ENCODE results near the gene SPTLC3.

SPTLC3 gene

DNA sequence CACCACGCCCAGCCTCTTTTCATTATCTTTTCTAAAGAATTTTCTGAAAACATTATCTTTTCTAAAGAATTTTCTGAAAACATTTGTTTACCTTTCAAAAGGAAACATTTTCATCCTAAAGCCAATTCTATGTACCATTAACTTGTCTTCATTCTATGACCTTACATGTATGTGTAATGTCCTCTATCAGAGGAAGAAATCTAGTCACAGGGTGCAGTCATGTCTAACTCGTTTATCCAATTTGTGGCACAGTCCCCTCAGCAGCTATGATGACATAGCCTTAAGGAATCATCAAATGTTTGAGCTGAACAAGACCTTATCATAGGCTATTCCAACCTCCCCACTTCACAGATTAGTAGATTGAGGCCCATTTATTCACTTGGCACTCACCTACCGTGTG, 21.5 kb upstream of the SPTLC3 start:
- no peak for DNase-seq

DNA sequence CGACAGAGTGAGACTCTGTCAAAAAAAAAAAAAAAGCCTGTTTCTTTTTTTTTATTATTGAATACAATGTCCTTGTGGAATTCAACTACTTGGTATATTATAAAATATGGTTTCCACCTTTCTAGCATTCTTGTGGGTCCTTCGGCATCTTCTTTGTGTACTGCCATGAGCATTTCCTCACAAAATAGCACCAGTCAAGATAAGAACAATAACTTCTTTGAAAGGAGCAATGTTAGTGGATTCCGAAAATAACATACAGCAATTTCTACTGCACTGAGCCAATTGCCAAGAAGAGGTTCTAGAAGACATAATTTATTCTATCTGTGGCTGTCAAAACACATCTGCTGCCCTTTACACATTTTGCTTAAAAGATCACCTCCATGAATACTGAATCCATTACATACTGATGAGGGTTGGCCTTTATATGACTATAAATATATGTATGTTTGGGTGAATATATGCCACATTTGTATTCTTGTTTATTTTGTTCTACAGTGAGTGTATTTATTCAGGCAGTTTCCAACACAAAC, 19.1 kb upstream of the SPTLC3 start:
- no peak for DNase-seq

DNA sequence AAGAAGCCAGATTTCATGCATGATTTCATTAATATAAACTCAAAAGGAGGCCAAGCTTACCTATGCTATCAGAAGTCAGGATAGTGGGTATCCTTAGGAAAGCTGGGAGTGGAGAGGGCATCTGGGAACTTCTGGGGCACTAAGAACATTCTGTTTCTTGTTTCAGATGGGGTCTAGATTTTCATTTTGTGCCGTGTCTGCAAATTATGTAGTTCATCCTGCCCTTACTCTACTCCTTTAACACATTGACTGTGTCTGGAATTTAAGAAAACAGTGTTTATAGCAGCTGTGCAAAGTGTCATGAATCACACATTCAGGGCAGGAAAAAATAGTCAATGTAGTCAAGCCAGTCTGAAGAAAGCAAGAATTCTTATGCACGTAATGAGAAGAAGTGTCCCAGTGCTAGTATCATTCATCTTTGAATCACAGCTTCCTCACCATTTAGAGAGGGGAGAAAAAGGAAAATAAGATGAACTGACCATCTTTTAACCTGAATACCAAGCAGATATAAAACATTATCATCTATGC, 11.6 kb upstream of the SPTLC3 start:
- no peak for DNase-seq

DNA sequence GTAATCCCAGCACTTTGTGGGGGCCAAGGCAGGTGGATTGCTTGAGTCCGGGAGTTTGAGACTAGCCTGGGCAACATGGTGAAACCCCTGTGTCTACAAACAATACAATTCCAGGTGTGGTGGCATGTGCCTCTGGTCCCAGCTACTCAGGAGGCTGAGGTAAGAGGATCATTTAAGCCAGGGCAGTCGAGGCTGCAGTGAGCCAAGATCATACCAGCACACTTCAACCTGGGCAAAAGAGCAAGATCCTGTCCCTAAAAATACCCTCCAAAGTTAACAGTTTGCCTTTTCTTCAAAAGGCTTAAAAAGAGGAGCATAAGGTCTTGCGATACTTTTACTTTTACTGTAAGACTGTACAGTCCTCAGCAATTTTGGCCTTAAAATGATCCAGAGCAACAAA, 10.7 kb upstream of the SPTLC3 start:
- no peak for DNase-seq

DNA sequence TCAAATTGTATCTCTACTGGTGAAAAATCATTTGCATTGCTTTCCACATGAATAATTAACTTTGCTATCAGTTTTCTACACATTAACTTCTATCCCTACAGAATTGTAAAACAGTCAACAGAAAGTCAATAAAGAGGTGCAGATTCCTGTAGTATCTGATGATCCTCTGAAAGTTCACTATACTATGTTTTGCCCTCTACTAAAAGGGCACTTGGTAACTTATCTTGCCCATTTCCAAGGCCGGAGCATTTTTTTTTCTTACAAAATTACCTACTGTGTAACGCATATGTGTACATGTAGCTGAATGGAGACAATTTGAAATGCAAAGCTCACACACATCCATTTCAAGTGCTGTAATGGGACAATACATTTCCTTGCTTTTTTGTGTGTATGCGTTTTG, 9.6 kb upstream of the SPTLC3 start:
- DNase-seq, result no peak

DNA sequence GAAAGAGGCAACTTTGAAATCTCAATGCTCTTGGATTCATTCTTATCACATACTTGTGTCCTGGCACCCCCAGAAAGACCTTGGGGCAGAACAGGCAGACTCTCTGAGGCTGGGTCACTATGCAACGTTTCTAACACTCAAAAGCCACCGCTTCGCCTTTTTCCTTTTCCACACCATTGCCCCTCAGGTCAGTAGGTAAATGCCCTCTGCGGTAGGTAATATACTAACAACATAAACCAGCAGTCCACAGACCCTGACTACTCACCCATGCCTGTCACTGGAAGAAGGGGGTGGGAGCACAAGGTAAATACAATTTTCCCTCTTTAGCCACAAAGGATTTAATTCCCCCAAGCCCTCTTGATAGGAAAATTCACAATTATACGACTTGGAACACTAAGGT, 6.5 kb upstream of the SPTLC3 start:
- no peak for DNase-seq

DNA sequence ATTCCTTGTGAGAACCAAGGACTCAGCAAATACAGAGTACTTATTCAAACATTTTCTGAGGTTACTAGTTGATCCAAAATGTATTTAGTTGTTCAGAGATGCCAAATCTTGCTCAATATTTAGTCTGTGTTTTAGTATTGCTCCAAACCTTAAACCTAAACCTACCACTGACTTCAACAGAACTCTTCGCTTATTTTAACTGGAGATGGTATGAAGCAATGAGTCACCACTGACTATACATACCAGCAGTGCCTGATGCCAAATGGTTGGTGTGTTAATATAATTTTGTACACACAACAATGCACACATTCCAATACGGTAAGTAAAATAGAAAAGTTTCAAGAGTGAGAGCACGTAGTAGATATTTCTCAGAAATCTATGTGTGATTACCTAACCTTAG, 1.9 kb upstream of the SPTLC3 start:
- DNase-seq, result no peak

DNA sequence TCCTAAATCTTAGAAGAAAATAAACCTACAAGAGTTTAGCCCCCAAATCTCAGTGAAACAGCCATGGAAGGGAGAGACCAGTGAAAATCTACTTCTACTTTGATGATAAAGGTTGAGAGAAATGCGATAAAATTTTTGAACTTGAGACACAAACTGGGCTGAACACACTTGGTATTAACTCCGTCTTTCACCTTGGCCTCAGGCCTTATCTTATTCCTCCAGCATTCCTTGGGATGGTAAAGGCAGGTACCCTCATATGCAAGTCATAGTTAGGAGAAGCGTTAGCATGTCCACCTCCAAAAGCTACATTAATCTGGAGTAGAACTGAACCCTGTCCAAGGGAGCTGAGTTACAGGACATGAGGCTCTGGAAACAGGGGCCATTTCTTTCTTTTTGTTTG, 1.2 kb upstream of the SPTLC3 start:
- DNase-seq, result no peak

DNA sequence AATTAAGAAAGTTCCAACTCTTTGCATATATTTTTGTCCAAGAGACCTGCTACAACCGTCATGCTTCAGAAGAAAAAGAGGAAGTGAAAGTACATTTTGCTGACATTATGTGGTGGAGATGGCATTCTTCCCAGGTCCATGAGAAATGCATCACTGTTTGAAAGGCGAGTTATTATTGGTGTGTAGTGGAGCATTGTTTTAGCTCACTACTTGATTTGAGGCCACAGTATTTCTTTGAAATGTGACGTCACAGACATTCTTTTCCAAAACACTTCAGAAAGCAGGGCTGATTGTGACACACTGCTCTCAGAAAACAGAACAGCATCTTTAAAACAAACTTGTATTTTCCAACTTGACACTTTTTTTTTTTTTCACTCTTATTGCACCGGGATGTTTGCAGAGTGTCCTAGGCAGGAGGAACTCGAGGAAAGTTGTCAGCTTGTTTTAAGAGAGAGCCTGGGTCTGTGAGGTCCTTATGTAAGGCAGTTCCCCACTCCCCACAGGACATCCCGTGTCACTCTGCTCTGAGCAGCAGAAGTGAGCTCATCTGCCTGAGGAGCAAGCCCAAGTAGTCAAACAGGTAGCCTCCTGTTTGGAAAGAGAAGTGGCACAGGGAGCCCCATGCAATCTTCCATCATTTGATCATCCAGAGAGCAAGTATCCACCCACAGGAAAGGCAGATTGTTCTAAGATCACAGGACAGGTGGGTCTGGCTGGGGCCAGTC, 1.1 kb downstream of the SPTLC3 start:
- no peak for DNase-seq

DNA sequence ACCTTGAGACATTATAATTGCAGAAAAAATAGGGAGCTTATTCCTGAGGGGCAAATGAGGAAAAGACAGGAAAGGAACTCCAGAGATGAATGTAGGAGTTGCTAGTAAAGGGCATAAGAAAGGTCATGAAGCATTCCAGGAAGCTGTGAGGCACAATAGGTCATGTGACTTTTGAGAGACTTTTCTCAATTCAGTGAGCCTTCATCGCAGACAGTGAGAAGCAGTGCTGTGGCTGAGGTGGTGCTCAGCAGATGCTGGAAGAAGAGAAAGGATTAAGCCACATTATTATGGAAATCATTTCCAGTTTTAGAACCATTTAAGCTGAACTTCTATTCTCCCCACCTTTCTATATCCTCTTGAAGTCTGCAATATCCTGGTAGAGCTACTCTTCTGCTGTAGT, 4.1 kb downstream of the SPTLC3 start:
- no peak for DNase-seq

DNA sequence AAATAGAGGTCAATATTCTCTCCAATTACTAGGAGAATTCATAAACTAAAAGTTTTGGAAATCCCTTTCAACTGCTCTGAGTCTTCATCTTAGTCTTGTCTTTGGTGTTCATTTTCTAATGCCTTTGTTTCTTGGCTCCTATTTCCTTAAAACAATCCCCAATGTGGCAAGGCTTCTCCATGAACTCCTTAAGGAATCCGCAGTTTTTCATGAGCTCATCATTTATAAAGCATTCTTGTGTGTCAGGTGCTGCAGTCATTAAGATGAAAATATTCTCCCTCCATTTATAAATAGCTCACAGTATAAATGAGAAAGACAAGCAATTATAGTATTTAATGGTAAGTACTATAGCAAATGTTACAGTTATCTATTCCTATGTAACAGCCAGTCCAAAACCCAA, 4.6 kb downstream of the SPTLC3 start:
- DNase-seq, result no peak

DNA sequence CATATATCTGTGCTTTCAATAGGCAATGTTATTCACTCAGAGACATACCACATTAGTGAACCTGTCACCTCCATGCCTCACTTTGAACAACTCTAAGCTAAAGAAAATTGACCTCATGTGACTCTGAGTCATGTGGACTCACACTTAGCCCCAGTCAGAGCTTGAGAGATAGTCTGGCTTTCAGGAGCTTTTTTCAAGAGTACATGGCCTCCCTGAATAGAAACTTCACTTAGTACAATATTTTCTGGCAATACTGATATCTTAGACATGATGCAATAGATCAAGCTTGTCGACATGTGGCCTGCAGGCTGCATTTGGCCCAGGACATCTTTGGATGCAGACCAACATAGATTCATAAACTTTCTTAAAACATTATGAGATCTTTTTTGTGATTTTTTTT, 8.5 kb downstream of the SPTLC3 start:
- no peak for DNase-seq

DNA sequence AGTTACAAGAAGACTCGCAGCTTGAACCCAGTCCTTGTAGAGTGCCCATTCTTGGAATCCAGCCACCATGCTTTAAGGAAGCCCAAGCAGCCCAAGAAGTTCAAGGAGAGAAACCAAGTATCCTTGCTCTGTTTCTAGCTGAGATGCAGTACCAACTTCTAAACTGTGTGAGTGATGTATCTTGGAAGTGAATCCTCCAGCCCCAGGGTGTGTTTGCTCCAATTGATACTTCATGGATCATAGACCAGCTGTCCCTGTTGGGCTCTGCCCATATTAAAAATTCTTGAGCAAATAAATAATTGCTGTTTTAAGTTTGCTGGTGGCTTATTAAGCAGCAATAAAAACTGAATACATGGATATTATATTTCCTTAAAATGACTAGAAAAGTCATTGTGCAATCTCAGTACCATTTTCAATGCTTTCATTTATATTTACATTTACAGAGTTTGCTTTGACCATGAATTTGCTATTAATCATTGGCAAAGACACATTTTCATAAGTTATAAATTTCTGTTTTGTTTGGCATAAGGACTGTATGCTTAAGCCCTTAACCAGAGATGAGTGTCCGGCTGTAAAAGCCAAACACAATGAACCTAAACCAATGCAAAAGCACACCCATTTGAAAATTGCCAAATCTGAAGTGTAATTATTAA, 9.2 kb downstream of the SPTLC3 start:
- no peak for DNase-seq

DNA sequence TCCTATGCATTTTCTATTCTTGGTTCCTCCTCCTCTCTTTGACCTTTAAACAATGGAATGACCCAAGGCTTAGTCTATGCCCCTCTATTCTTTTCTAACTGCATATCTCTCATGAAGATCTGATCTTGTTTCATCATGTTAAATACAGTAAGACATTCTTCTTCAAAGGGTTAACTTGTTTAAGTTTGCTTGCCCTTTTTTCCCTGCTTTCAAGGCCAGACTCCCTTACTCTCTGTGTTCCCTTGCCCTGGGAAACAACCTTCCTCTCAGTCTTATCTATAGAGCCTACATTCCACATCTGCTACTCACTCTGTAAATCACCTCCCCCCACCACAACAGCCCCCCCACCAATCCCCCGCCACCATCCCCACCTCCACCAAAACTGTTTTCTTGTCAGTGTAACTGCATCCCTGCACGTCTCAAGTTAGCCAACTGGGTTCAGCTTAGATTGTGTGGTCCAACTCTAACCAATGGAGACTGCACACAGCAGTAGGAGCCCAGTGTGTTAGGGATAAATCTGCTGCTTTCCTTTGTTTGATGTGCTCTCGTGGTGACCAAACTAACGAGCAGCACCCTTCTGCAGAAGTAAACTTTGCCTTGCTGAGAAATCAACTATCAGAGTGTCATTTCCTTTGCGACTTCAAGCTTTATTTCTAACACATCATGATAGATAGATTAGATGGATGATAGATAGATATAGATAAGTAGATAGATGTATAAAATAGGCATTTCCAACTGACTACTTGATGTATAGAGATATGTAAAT, 12.6 kb downstream of the SPTLC3 start:
- no peak for DNase-seq

DNA sequence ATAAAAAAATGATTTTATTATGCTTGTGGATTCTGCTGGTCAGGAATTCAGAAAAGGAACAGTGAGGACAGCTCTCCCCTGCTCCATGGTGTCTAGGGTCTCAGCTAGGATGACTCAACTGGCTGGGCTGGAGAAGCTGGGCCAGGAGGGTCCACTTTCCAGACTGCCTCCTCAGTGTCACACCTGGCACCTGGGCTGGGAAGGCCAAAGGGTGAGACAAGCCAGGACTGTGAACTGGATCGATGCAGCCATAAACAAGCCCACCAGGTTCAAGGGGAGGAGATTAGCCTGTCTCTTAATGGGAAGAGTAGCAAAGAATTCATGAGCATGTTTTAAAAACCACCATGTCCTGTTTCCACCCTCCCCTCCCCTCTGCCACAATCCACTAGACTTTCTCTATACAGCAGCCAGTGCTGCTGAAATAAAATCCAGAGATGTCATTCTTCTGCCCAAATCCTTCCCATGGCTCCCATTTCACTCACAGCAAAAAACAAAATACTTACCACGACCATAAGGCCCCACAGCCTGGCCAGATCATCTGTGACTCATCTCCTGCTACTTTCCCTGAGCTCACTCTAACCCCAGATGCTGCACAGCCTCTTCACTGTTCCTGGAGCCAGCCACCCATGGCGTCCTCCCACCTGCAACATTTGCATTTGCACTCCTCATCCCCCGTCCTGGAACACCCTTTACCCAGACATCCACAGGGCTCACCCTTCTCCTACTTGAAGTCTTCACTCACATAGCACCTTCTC, 13.8 kb downstream of the SPTLC3 start:
- no peak for DNase-seq

DNA sequence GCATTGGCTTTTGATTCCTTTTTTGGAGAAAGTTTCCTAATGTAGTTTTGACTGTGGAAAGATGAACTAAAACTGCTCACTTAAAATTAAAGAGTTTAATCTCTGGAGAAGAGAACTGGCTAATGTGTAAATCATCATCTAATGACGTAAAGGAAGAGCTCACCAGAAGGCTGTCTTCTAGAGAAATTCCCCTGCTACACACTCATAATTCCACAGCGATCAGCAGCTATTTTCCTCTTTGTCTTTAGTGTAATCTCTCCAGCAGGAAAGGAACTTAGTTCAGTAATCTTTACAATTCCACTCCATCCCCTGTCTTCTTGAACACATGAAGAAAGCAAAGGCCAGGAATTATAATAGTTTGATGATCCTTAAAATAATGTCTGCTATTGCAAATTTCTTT, 15.8 kb downstream of the SPTLC3 start:
- DNase-seq, result no peak

DNA sequence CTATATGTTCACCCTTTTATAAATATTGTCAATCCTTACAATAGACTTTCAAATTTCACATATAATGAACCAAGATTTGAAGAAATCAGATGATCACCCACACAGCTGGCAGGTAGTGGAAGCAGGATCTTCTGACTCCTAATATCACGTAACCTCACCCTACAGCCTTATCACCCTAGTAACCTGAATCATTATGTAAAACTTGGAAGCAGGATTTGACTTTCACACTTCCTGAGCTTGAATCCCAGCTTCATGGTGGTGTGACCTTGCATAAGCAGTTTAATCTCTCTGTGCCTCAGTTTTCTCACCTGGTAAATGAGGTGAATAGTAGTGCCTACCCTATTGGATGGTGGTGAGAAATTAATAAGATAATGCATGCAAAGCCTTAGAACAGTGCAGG, 16.4 kb downstream of the SPTLC3 start:
- no peak for DNase-seq

DNA sequence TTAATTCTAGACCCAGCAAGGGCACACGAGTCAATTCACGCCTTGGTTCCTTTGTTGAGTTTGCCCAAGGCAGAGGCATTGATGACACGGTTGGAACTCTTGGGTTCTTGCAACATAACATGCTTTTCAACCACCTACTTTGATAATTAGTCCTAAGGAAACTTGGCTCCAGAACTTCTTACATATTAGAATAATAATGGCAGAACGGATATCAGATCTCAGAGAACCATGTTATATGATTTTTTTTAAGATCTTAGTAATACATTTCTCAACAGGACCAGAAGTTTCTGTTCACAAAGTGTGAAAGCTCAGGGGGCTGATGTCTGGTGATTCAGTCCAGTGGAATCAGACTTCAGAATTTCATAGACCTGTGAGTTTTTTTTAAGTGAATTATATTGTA, 19.2 kb downstream of the SPTLC3 start:
- DNase-seq, result no peak

DNA sequence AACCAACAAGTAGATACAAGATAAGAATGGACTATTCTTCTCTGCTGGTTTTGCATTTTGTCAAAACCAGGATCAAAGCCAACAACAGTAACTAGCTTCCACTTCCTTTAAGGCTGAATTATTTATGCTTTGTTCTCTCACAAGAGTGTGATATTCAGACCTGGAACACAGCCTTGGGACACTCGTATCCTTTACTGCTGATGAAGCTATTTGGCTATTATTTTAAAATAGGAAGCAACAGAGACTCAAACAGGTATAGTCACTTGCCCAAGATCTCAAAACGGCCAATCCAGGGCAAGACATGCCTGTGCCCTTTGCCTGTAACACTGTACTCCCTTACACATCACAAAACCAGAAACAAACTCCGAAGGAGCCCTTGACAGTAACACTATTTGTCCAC, 19.9 kb downstream of the SPTLC3 start:
- no peak for DNase-seq

DNA sequence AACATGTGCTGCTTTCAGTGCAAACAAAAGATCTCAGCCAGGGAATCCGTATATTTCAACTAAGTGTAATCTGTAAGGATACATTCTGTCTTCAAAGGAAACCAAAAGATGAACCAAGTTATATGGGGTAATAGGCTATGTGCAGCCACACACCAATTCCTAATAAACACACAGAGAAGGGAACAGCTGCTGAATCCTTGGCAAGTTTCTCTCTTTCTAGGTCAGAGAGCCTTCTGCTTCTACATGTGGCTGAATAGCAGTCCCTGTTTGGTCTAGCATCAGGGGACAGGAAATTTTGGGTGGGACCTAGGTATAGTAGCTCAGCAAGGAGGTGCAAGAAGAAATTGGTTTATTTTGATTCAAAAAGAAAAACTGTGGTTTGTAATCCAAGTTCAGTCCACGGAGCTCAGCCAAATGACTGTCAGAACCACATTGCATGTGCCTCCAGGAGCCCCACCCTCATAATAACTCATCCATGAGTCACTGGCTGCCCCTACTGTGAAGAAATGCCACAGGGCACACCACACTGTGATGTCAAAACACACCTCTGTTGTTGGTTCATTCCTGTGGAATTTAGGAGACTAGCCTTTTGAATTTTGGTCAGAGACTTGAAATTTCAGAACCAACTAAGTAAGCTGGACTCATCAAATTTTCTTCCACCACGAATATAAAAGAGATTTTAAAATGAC, 21.1 kb downstream of the SPTLC3 start:
- no peak for DNase-seq

DNA sequence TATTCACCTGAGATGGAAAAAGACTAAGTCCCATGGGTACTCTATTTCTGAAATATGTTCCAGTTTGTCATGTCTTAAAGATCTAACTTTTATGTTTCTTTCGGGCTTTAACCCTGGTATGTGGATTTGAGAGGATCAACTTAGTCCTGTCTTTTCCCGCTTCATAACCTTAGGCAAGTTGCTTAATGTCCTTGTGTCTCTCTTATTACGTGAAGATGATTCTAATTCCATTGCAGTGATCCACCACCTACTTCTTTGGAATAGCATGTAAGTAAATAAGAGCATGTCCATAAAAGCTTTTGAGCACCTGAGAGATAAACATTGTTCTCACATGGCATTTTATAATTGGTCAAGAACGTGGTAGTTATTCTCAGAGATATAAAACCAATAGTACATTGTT, 23.0 kb downstream of the SPTLC3 start:
- no peak for DNase-seq

DNA sequence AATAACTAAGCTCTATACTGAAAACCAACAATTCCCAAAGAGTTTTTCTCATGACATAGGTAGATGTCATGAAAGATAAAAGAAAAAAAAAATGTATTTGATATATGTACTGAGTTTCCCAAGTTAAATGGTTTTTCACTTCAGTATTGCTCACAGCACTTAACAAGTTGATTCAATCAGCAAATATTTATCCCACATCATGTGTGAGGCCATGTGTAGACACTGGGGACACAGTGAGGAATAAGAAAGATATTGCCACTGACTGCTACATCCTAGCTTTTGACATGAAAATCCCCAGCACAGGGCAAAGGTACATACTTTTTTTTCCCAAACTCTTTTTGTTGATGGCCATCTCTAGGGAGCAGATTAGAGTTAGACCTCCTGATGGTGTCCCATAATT, 25.3 kb downstream of the SPTLC3 start:
- no peak for DNase-seq
